Endothelial cell of umbilical vein (primary cell): ENCODE measurements around the gene MYH14. TPM values are rescaled to one million over a fixed set of nuclear protein-coding genes. Genes with fewer than 3 reads are reported as not detected.

Experiments
- BruUV-seq: library from RNA; stranded (reverse); fragments of 400-500 nt; replicated peaks from 2 replicates; lab custom pipeline; 2021; lab: Mats Ljungman, UMichigan
- CTCF ChIA-PET: fragments of 300-600, 350-600 bp; sonication (Branson Sonifier 250); formaldehyde crosslinking; loops from one replicate; lab custom pipeline; 2021; ENCODE audit warnings: antibody characterized with exemption, inconsistent platforms; lab: Charles Lee
- POLR2A ChIA-PET: fragments of 300-600, 350-600 bp; sonication (Branson Sonifier 250); formaldehyde crosslinking; loops from one replicate; lab custom pipeline; 2021; ENCODE audit warnings: antibody characterized with exemption, inconsistent platforms; lab: Charles Lee
- DNase-seq: peaks from one replicate; pipeline ENCODE4 v3.0.0-alpha.2; 2011; ENCODE audit warnings: low read depth, low spot score
- FAIRE-seq: peaks from 2 replicates; lab custom pipeline; 2011; peaks lifted over from hg19 to GRCh38; lab: Jason Lieb, UNC
- H2AFZ ChIP-seq: 2 replicates; pipeline ENCODE4 v1.6.0; 2012; ENCODE audit warnings: low read depth, low read length, control low read depth, inconsistent platforms
- H3K27ac ChIP-seq: 2 replicates; pipeline ENCODE4 v1.5.1; 2011; ENCODE audit warnings: low read depth, mild to moderate bottlenecking, control low read depth, low read length, moderate library complexity; ENCODE audit not compliant: insufficient read depth
- H3K27me3 ChIP-seq, 2 experiments: 2 replicates each; pipeline versions ENCODE4 v1.6.0 to v1.6.1; 2011; ENCODE audit warnings: low read length in 2 of 2, mixed read lengths in 1 of 2; ENCODE audit not compliant: control insufficient read depth in 2 of 2, insufficient read depth in 2 of 2
- H3K36me3 ChIP-seq, 2 experiments: 2 replicates in 1 of 2; 3 replicates in 1 of 2; pipeline ENCODE4 v1.5.1; 2011; ENCODE audit warnings: low read length in 2 of 2, mild to moderate bottlenecking in 1 of 2, moderate library complexity in 1 of 2; ENCODE audit not compliant: control insufficient read depth in 2 of 2, insufficient read depth in 2 of 2; ENCODE audit errors: extremely low read depth in 1 of 2
- H3K4me1 ChIP-seq: 3 replicates; pipeline ENCODE4 v1.5.1; 2011; ENCODE audit warnings: mild to moderate bottlenecking, low read length; ENCODE audit not compliant: control insufficient read depth, insufficient read depth; ENCODE audit errors: extremely low read depth
- H3K4me2 ChIP-seq: 2 replicates; pipeline ENCODE4 v1.6.1; 2011; ENCODE audit warnings: low read length, control low read depth, mixed read lengths; ENCODE audit not compliant: insufficient read depth
- H3K4me3 ChIP-seq, 3 experiments: fragments of 200-600 bp in 1 of 3; sonication (generic), shearing (Covaris generic) in 1 of 3; replicated peaks in 1 of 3; 2 replicates each; pipeline ENCODE4 v1.5.1; 2011 to 2016; ENCODE audit warnings: control low read depth in 3 of 3, low read length in 3 of 3, mild to moderate bottlenecking in 2 of 3, inconsistent platforms in 1 of 3, low read depth in 1 of 3, moderate library complexity in 1 of 3; ENCODE audit not compliant: insufficient read depth in 1 of 3
- H3K79me2 ChIP-seq: 2 replicates; pipeline ENCODE4 v1.6.0; 2012; ENCODE audit warnings: low read length, inconsistent platforms; ENCODE audit not compliant: control insufficient read depth, insufficient read depth
- H3K9ac ChIP-seq: replicated peaks from 2 replicates; pipeline ENCODE3; 2011; ENCODE audit warnings: low read length, control low read depth; ENCODE audit not compliant: insufficient read depth; ENCODE audit errors: extremely low read depth
- H3K9me1 ChIP-seq: replicated peaks from 3 replicates; pipeline ENCODE4 v1.6.0; 2011; ENCODE audit warnings: mild to moderate bottlenecking, low read length; ENCODE audit not compliant: control insufficient read depth, insufficient read depth; ENCODE audit errors: extremely low read depth
- H3K9me3 ChIP-seq: replicated peaks from 2 replicates; pipeline ENCODE4 v1.5.1; 2012; ENCODE audit warnings: low read length, inconsistent platforms; ENCODE audit not compliant: control insufficient read depth, insufficient read depth
- H4K20me1 ChIP-seq: replicated peaks from 2 replicates; pipeline ENCODE3; 2011; ENCODE audit warnings: mild to moderate bottlenecking, low read length; ENCODE audit not compliant: control insufficient read depth, insufficient read depth; ENCODE audit errors: extremely low read depth
- EZH2 ChIP-seq: IDR thresholded peaks from 2 replicates; pipeline ENCODE4 v1.6.1; 2012; ENCODE audit warnings: borderline replicate concordance, low read depth, mild to moderate bottlenecking, moderate library complexity, low read length, inconsistent platforms; ENCODE audit not compliant: severe bottlenecking
- dilution Hi-C: fragments of 300-500 bp; cut with MboI; formaldehyde crosslinking; loops from one replicate; pipeline ENCODE4 v1.15.0; 2019; ENCODE audit warnings: low sequenced_read_pairs; ENCODE audit not compliant: extremely low pct_ligation_motif_present
- intact Hi-C: fragments of 100-400 bp; cut with micrococcal nuclease; formaldehyde crosslinking; loops from one replicate; pipeline ENCODE4 v1.10.0; 2022
- polyA plus RNA-seq, 4 experiments: library from polyadenylated mRNA; depleted of rRNA in 3 of 4; stranded (reverse) in 3 of 4; unstranded in 1 of 4; fragments of >200 nt; gene quantifications; 2 replicates each; pipeline versions ENCODE4 v1.2.1 to v1.2.3, GENCODE V29; 2011 to 2012; ENCODE audit warnings: missing spikeins in 1 of 4
- total RNA-seq: library from RNA; stranded (reverse); gene quantifications from 2 replicates; pipeline ENCODE4 v1.2.3, GENCODE V29; 2021
- TF ChIP-seq, protein P1 (sequence below), 2 donors: IDR thresholded peaks; 1 replicate in 1 of 2; 2 replicates in 1 of 2; pipeline ENCODE4 v1.5.1; 2011; ENCODE audit warnings: low read length in 2 of 2, mild to moderate bottlenecking in 2 of 2, moderate library complexity in 2 of 2, control low read depth in 1 of 2, inconsistent platforms in 1 of 2, low read depth in 1 of 2; ENCODE audit not compliant: insufficient read depth in 1 of 2; ENCODE audit errors: extremely low read depth in 1 of 2

Gene MYH14
- total and polyA plus RNA-seq, 2 donors (not counting 3 experiments of a cell fraction or from before 2014, with no cell fraction given), result 0.13 TPM; not detected in 1

DNA sequence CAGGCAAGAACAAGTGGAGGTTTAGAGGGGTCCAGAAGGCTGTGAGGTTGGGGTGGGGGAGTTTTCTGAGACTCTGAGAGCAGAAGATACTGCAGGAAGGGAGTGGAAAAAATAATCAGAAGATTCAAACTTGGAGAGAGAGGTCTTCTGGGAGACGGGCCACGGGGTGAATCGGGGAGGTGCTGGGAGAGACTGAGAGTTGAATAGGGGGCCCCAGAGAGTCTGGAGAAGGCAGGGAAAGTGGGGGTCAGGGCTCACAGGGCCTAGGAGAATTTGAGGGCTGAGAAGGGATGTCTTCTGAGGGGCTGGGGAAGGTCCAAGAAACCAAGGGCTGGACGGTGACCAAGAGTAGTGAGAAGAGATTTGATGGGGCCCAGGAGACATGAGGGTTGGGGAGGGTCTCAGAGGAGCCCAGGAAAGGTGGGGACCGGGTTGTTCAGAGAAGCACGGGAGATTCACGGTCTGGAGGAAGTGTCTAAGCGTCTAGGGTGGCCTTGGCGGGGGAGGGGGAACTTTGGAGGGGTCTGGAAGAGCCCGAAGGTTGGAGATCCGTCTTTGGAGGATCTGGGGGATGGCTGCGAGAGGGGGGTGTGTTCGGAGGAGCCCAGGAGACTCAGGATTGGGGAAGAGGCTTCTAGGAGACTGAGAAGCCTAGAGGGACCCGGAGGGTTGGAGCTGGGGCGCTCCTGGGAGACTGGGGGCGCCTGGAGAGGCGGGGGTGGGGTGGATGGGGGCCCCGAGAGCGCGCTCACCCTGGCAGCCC is 124.2 kb downstream of the MYH14 start:
- dilution Hi-C loops (no loop called here), intact Hi-C loops (loop anchor here (1.0 to 5.0 kb wide), 3 partner anchors 29 to 395 kb away; partner anchors contain the start of gene CLEC11A)
- BruUV-seq, result no TSS peak
- H3K9me3 ChIP-seq, result no peaks in the 10 kb centered on the region
- ChIA-PET CTCF (interaction anchor here (0.6 to 2.6 kb wide), 20 partner anchors 16 to 594 kb away, joined by 3 to 173 read pairs (median 6); no protein-coding TSS in a partner anchor), POLR2A (no interaction called here)
- H3K9me1 ChIP-seq, result no peaks in the 10 kb centered on the region
- H3K27me3 ChIP-seq, result peaks cover 30 to 32% of the 10 kb centered on the region in 2 experiments
- FAIRE-seq (no peak), DNase-seq (no peak)
- no peak overlapping the region for H3K27ac ChIP-seq
- H3K4me3 ChIP-seq, result no peak overlapping the region
- no peak overlapping the region for H3K4me2 ChIP-seq
- H3K36me3 ChIP-seq, result no peaks in the 10 kb centered on the region
- no peaks in the 10 kb centered on the region for H3K79me2 ChIP-seq
- no peaks in the 10 kb centered on the region for H4K20me1 ChIP-seq
- TF ChIP-seq, protein P1, sequence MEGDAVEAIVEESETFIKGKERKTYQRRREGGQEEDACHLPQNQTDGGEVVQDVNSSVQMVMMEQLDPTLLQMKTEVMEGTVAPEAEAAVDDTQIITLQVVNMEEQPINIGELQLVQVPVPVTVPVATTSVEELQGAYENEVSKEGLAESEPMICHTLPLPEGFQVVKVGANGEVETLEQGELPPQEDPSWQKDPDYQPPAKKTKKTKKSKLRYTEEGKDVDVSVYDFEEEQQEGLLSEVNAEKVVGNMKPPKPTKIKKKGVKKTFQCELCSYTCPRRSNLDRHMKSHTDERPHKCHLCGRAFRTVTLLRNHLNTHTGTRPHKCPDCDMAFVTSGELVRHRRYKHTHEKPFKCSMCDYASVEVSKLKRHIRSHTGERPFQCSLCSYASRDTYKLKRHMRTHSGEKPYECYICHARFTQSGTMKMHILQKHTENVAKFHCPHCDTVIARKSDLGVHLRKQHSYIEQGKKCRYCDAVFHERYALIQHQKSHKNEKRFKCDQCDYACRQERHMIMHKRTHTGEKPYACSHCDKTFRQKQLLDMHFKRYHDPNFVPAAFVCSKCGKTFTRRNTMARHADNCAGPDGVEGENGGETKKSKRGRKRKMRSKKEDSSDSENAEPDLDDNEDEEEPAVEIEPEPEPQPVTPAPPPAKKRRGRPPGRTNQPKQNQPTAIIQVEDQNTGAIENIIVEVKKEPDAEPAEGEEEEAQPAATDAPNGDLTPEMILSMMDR (IDR thresholded peaks at IDR 0.05; ENCODE audit: extremely low read depth in 1 of 2, insufficient read depth in 1 of 2, low read depth in 1 of 2, low read length in 2 of 2), result no peak
- TF ChIP-seq EZH2, result peak; percentile 23
- no peak overlapping the region for H3K9ac ChIP-seq
- peaks cover 7% of the 10 kb centered on the region for H3K4me1 ChIP-seq
- H2AFZ ChIP-seq, result no peak overlapping the region
